HUES48 (cell line): ENCODE results near the gene SNAPC2.
A peak's percentile ranks its signal among the peaks of the same experiment; 100 is the strongest.

Experiments used
- H3K27ac ChIP-seq: one replicate; pipeline ENCODE4 v1.7.0; 2013; ENCODE audit warnings: low read depth, low read length, inconsistent platforms
- H3K27me3 ChIP-seq: 2 replicates; pipeline ENCODE4 v1.6.1; 2013; ENCODE audit warnings: mild to moderate bottlenecking, low read length; ENCODE audit not compliant: control insufficient read depth, insufficient read depth
- H3K36me3 ChIP-seq: 2 replicates; pipeline ENCODE4 v1.6.1; 2013; ENCODE audit warnings: low read length; ENCODE audit not compliant: control insufficient read depth, insufficient read depth
- H3K4me1 ChIP-seq: 2 replicates; pipeline ENCODE4 v1.6.1; 2013; ENCODE audit warnings: mild to moderate bottlenecking, low read length; ENCODE audit not compliant: control insufficient read depth, insufficient read depth
- H3K4me3 ChIP-seq: 2 replicates; pipeline ENCODE4 v1.5.1; 2013; ENCODE audit warnings: mild to moderate bottlenecking, low read depth, low read length
- H3K9ac ChIP-seq: 2 replicates; pipeline ENCODE4 v1.6.1; 2013; ENCODE audit warnings: mild to moderate bottlenecking, low read depth, low read length, moderate library complexity
- H3K9me3 ChIP-seq: 2 replicates; pipeline ENCODE4 v1.6.1; 2013; ENCODE audit warnings: low read length; ENCODE audit not compliant: control insufficient read depth, insufficient read depth

Gene SNAPC2

GRCh38 chr19:7911508-7912143 is 8.5 kb upstream of the SNAPC2 start:
- H3K9ac ChIP-seq: no peak overlapping the region
- H3K36me3 ChIP-seq: peaks cover 27% of the 10 kb centered on the region
- peaks cover 21% of the 10 kb centered on the region for H3K27me3 ChIP-seq
- H3K9me3 ChIP-seq: no peaks in the 10 kb centered on the region
- no peak overlapping the region for H3K4me3 ChIP-seq
- H3K4me1 ChIP-seq: no peaks in the 10 kb centered on the region; the same call in 1 of the 2 replicates
- no peak overlapping the region for H3K27ac ChIP-seq

DNA sequence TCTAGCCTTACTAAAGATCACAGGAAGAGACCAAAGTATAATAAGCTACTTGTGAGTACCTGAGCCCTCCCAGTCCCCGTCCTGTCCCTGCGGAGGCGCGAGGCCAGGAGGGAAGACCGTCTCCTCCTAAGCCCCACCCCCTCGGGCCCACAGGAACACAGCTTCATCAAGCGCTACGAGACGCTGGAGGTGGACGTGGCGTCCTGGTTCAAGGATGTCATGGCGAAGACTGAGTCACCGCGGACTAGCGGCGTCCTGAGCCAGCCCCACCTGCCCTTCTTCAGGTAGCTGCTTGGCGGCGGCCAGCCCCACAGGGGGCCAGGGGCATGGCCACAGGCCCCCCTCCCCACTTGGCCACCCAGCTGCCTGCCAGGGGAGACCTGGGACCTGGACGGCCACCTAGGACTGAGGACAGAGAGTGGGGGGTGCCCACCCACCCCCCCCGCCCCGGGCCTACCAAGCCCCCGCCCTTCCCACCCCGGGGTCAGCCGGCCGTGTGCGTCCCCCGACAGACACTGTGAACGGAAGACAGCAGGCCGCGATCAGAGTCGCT is 7.9 kb upstream of the SNAPC2 start:
- Histone ChIP-seq H3K36me3 (peaks cover 27% of the 10 kb centered on the region), H3K4me1 (no peaks in the 10 kb centered on the region; the same call in 1 of the 2 replicates), H3K9me3 (no peaks in the 10 kb centered on the region), H3K4me3 (no peak overlapping the region), H3K27ac (no peak overlapping the region), H3K27me3 (peaks cover 26% of the 10 kb centered on the region), H3K9ac (no peak overlapping the region)

DNA sequence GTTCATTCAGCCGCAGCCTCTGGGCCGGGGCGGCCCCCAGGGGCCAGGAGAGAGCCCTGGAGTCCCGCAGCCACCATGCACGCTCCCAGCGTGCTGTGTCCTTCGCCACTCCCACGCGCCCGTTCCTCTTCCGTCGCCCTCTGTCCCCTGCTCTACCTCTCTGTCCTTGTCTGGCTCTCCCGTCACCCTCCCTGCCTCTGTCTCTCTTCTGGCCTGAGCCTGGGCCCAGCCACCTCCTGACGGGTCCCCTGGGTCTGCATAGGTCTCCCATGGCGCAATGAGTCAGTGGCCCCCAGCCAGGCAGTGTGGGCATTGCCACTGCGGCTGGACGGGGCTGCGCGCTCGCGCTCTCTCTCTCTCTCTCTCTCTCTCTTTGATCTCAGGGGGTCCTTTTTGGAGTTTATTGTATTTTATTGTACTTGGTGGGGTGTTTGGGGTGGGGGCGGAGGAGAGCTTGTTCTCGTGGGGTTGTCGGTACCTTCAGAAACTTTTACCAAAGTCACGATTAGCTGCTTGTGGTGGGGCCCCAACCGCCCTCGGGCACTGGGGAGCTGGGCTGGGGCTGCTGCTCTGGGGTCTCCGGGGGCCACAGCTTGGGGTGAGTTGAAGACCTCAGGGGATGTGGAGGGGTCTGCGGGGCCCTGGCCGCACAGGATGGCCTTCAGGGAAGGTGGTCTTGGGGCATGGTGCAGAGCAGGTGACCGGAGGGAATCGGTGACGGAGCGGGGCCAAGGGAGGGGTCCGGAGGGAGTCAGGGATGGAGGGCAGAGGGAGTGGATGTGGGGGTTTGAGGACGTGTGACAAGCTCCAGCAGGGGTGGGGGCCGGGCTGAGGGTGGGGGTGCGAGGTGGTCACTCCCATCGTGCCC is 7.2 kb upstream of the SNAPC2 start:
- H3K4me3 ChIP-seq: no peak overlapping the region
- H3K27ac ChIP-seq: no peak overlapping the region
- peaks cover 33% of the 10 kb centered on the region for H3K27me3 ChIP-seq
- no peaks in the 10 kb centered on the region for H3K9me3 ChIP-seq
- peaks cover 27% of the 10 kb centered on the region for H3K36me3 ChIP-seq
- no peak overlapping the region for H3K9ac ChIP-seq
- no peaks in the 10 kb centered on the region; the same call in 1 of the 2 replicates for H3K4me1 ChIP-seq

GRCh38 chr19:7913652-7914051 is 6.5 kb upstream of the SNAPC2 start:
- no peak overlapping the region for H3K27ac ChIP-seq

DNA sequence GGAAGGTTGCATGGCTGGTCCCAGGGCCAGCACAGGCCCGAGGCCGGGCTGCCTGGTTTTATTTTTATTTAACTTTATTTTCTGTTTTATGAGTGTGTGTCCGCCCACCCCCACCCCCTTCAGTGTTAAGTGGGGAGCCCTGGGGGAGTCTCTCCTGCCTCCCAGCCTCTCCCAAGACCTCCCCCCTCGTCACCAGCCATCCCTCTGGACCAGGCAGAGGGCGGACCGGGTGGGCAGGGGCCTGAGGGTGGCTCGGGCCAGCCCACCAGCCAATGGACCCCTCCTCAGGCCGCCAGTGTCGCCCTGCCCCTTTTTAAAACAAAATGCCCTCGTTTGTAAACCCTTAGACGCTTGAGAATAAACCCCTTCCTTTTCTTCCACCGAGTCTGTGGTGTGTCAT is 6.0 kb upstream of the SNAPC2 start:
- no peaks in the 10 kb centered on the region; the same call in 1 of the 2 replicates for H3K4me1 ChIP-seq
- H3K36me3 ChIP-seq: peaks cover 27% of the 10 kb centered on the region
- no peaks in the 10 kb centered on the region for H3K9me3 ChIP-seq
- H3K27ac ChIP-seq: no peak overlapping the region
- H3K4me3 ChIP-seq: no peak overlapping the region
- H3K27me3 ChIP-seq: peaks cover 44% of the 10 kb centered on the region
- H3K9ac ChIP-seq: no peak overlapping the region

More at GRCh38 chr19:7913652-7914051, 6.5 kb upstream of the SNAPC2 start:
- Histone ChIP-seq H3K4me1 (no peaks in the 10 kb centered on the region; the same call in 1 of the 2 replicates), H3K27me3 (peaks cover 41% of the 10 kb centered on the region), H3K9me3 (no peaks in the 10 kb centered on the region), H3K4me3 (no peak overlapping the region), H3K9ac (no peak overlapping the region), H3K36me3 (peaks cover 27% of the 10 kb centered on the region)

GRCh38 chr19:7914598-7915045 is 5.5 kb upstream of the SNAPC2 start, which contains the start of gene TGFBR3L:
Gene TGFBR3L, plus strand, starts transcription at chr19:7914830.
- H3K4me1 ChIP-seq: peaks cover 2% of the 10 kb centered on the region; the same call in 1 of the 2 replicates
- no peak within 1 kb of the TSS for H3K9ac ChIP-seq
- H3K27me3 ChIP-seq: peaks cover 44% of the 10 kb centered on the region
- H3K27ac ChIP-seq: no peak within 1 kb of the TSS
- H3K9me3 ChIP-seq: no peaks in the 10 kb centered on the region
- H3K36me3 ChIP-seq: peaks cover 27% of the 10 kb centered on the region
- peak within 1 kb of the TSS; percentile 62; the same call in 1 of the 2 replicates for H3K4me3 ChIP-seq

DNA sequence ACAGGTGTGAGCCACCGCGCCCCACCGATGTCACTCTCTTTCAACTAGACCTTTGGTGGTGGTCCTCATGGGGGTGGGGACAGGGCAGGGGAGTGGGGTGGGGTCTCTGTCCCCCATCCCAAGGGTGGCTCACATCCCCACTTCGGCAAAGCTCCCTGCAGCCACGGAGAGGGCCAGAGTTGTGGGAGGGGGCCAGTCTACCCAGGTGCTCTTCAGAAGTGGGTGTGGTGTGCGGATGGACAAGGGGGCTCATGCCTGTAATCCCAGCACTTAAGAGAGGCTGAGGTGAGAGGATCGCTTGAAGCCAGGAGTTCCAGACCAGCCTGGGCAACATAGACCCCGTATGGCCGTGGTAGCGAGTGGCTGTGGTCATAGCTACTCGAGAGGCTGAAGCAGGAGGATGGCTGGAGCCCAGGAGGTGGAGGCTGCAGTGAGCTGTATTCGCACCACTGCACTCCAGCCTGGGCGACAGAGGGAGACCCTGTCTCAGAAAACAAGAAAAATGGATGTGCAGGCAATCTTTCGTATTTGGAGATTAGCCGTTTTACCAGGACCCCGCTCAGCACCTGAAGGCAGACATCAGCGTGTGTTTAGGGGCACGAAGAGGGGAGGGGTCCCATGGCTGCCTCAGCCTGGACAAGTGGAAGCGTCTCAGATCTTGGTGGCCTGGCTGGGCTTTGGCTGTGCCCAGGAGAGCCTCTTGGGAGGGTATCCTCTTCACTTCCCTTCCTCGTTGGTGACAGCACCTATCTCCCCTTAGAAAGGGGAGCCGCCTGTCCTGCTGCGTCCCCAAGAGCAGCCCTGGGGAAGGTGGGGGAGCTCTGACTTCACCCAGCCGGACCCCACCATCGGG is 4.7 kb upstream of the SNAPC2 start:
- Histone ChIP-seq H3K4me3 (peak overlapping the region; percentile 62; the same call in 1 of the 2 replicates), H3K9ac (no peak overlapping the region), H3K9me3 (no peaks in the 10 kb centered on the region), H3K27ac (no peak overlapping the region), H3K4me1 (peaks cover 5% of the 10 kb centered on the region; the same call in 1 of the 2 replicates), H3K36me3 (peaks cover 19% of the 10 kb centered on the region), H3K27me3 (peaks cover 44% of the 10 kb centered on the region)

- H3K4me1 ChIP-seq: peaks cover 5% of the 10 kb centered on the region; the same call in 1 of the 2 replicates
- peaks cover 44% of the 10 kb centered on the region for H3K27me3 ChIP-seq
- H3K27ac ChIP-seq: no peak overlapping the region
- H3K4me3 ChIP-seq: peak overlapping the region; percentile 62
- no peak overlapping the region for H3K9ac ChIP-seq
- no peaks in the 10 kb centered on the region for H3K9me3 ChIP-seq
- H3K36me3 ChIP-seq: peaks cover 12% of the 10 kb centered on the region
These were observed 3.8 kb upstream of the SNAPC2 start for GRCh38 chr19:7916103-7916954.

GRCh38 chr19:7916955-7917266 is 3.2 kb upstream of the SNAPC2 start:
- Histone ChIP-seq H3K9me3 (no peaks in the 10 kb centered on the region), H3K4me3 (peak overlapping the region; percentile 62), H3K27me3 (peaks cover 44% of the 10 kb centered on the region), H3K36me3 (peaks cover 7% of the 10 kb centered on the region; the same call in 1 of the 2 replicates), H3K9ac (no peak overlapping the region), H3K4me1 (peaks cover 5% of the 10 kb centered on the region; the same call in 1 of the 2 replicates), H3K27ac (no peak overlapping the region)
